HEK293T (cell line): Measurements from ENCODE around the gene TOX4.

ENCODE experiments used
- ARNT ChIP-seq: fragments of 450-650 bp; IDR thresholded peaks from 2 replicates; pipeline ENCODE4 v1.6.1; 2017; ENCODE audit warnings: mild to moderate bottlenecking
- BHLHE40 ChIP-seq: fragments of 450-650 bp; IDR thresholded peaks from 2 replicates; pipeline ENCODE4 v1.6.1; 2016; ENCODE audit warnings: mild to moderate bottlenecking, moderate library complexity, borderline replicate concordance
- FOXA1 ChIP-seq: fragments of 450-650 bp; IDR thresholded peaks from 2 replicates; pipeline ENCODE4 v1.6.1; 2016; ENCODE audit warnings: mild to moderate bottlenecking
- FOXM1 ChIP-seq: fragments of 450-650 bp; IDR thresholded peaks from 2 replicates; pipeline ENCODE4 v1.6.1; 2017; ENCODE audit warnings: mild to moderate bottlenecking, borderline replicate concordance
- HDGF ChIP-seq: fragments of 450-650 bp; IDR thresholded peaks from 2 replicates; pipeline ENCODE4 v1.6.1; 2017; ENCODE audit warnings: antibody characterized with exemption, borderline replicate concordance
- LEF1 ChIP-seq: fragments of 450-650 bp; IDR thresholded peaks from 2 replicates; pipeline ENCODE4 v1.6.1; 2017; ENCODE audit warnings: mild to moderate bottlenecking, borderline replicate concordance
- NFRKB ChIP-seq: fragments of 450-650 bp; IDR thresholded peaks from 2 replicates; pipeline ENCODE4 v1.6.1; 2016; ENCODE audit warnings: mild to moderate bottlenecking, moderate library complexity
- PKNOX1 ChIP-seq: fragments of 450-650 bp; IDR thresholded peaks from 2 replicates; pipeline ENCODE4 v1.6.1; 2016
- SP1 ChIP-seq: fragments of 450-650 bp; IDR thresholded peaks from 2 replicates; pipeline ENCODE4 v1.6.1; 2017
- ZNF384 ChIP-seq: fragments of 450-650 bp; IDR thresholded peaks from 2 replicates; pipeline ENCODE4 v1.6.1; 2016

DNA sequence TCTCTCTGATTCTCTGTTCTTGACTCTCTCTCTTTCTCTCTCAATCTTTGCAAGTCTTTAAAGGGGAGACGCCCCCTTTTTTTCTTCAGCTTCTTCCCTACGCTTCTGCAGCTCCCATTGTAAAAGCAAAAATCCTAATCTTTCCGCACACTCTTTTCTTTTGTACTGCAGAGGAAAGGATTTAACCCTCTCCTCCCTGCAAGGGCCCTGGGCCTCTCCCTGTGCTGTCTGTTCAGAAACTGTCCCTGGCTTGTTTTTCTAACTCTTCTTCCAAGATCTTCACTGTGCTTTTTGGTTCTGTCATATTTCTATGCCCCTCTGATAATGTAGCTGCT is 60.1 kb downstream of the TOX4 start:
- TF ChIP-seq HDGF (no peak), ARNT (no peak), BHLHE40 (no peak), SP1 (no peak), ZNF384 (no peak), FOXA1 (no peak), LEF1 (no peak), FOXM1 (no peak), PKNOX1 (no peak), NFRKB (no peak)
